HG02852 (cell line): ENCODE data around the gene ORMDL3.
"Not testable (repeated sequence)": the region's sequence is repeated elsewhere in the genome, so short reads cannot be mapped to it uniquely, and the experiment has no call there.

Experiments
- ATAC-seq: cut with Tn5 transposase; IDR thresholded peaks from one replicate; pipeline ENCODE4 v1.9.1; 2021; ENCODE audit warnings: mild to moderate bottlenecking, moderate library complexity; ENCODE audit not compliant: unreplicated experiment

The ORMDL3 gene

GRCh38 chr17:39887078-39887477, 40.3 kb downstream of the ORMDL3 start:
- no peak for ATAC-seq

DNA sequence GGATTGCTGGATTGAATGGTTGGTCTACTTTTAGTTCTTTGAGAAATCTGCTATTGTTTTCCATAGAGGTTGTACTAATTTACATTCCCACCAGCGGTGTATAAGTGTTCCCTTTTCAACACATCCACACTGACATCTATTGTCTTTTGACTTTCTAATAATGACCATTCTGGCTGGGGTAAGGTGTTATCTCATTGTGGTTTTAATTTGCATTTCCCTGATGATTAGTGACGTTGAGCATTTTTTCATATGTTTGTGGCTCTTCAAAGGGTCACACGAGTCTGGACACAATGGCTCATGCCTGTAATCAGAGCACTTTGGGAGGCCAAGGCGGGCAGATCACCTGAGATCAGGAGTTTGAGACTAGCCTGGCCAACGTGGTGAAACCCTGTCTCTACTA, 41.3 kb downstream of the ORMDL3 start:
- ATAC-seq: not testable (repeated sequence)

GRCh38 chr17:39872751-39873150, 54.6 kb downstream of the ORMDL3 start:
- ATAC-seq: no peak

DNA sequence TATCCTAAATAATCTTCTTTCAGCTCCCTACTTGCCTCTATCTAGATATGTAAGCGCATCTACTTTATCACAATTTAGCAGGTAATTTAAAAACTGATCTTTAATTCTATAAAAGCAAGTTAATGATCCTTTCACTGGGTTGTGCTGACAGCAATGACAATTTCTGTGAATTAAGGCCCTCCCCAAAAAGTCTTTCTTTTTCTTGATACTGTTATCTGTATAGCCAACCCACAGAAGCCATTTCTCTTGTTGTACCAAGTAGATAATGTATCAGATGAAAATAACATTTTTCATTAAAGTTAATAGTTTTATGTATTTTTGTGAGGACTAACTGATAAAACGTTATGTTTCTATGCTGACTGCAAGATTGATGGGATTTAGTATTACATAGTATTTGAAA, 55.6 kb downstream of the ORMDL3 start:
- ATAC-seq: no peak
